Coronary artery (tissue), 2 donors: ENCODE measurements around the gene NRDC.

Experiments
- DNase-seq: peaks from one replicate; pipeline ENCODE4 v3.0.0-alpha.2; 2017; ENCODE audit warnings: low spot score
- H3K27ac ChIP-seq, 2 donors: fragments of 200-600 bp; sonication (generic); one replicate each; pipeline ENCODE4 v1.5.1; 2016 to 2019
- H3K4me3 ChIP-seq: fragments of 200-600 bp; sonication (generic); 2 replicates; pipeline ENCODE4 v1.5.1; 2016; ENCODE audit warnings: mild to moderate bottlenecking, moderate library complexity
- TF ChIP-seq, protein P1 (sequence below): fragments of 200-600 bp; sonication (generic); IDR thresholded peaks from one replicate; pipeline ENCODE4 v1.5.1; 2019; ENCODE audit warnings: antibody characterized with exemption

NRDC gene

DNA sequence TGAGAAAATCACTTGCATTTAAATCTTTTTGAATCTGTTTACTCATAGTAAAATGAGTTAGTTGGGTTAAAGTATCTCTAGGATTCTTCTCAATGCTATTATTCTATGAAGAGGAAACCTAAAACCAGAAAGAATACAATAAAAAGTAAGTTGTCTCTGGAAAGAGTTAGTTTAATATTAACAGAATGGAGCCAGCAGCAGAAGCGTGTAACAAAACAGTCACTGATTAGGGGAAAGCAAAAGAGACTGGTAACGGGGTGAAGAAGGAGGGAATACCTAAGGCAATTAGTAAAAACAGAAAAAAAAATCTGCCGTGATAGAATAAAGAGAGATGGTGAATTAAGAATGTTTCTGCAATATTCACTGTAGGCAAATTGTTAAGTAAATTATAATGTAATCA is 60.0 kb downstream of the NRDC start:
- no peak for DNase-seq
- TF ChIP-seq, protein P1, sequence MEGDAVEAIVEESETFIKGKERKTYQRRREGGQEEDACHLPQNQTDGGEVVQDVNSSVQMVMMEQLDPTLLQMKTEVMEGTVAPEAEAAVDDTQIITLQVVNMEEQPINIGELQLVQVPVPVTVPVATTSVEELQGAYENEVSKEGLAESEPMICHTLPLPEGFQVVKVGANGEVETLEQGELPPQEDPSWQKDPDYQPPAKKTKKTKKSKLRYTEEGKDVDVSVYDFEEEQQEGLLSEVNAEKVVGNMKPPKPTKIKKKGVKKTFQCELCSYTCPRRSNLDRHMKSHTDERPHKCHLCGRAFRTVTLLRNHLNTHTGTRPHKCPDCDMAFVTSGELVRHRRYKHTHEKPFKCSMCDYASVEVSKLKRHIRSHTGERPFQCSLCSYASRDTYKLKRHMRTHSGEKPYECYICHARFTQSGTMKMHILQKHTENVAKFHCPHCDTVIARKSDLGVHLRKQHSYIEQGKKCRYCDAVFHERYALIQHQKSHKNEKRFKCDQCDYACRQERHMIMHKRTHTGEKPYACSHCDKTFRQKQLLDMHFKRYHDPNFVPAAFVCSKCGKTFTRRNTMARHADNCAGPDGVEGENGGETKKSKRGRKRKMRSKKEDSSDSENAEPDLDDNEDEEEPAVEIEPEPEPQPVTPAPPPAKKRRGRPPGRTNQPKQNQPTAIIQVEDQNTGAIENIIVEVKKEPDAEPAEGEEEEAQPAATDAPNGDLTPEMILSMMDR = no peak
- Histone ChIP-seq H3K27ac (no peak overlapping the region), H3K4me3 (no peak overlapping the region)

DNA sequence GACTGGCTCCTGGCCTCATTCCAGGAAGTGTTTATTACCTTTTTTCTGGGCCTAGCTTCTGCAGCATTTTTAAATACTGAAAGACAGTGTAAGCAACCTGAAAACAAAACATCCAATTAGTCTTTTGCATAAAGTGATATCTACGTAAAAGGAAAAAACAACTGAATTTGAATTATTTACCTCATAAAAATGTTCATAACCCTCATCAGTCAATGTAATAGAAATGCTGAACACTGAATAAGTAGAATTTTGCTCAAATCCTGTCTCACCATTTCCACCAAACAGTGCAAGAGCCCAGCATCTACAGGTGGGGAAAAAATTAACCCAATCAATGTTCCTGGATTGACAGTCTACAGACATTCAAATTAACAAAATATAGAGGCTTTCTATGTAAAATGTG is 64.0 kb downstream of the NRDC start:
- Histone ChIP-seq H3K27ac (no peak overlapping the region), H3K4me3 (no peak overlapping the region)
- no peak for DNase-seq
- TF ChIP-seq, protein P1 = no peak

DNA sequence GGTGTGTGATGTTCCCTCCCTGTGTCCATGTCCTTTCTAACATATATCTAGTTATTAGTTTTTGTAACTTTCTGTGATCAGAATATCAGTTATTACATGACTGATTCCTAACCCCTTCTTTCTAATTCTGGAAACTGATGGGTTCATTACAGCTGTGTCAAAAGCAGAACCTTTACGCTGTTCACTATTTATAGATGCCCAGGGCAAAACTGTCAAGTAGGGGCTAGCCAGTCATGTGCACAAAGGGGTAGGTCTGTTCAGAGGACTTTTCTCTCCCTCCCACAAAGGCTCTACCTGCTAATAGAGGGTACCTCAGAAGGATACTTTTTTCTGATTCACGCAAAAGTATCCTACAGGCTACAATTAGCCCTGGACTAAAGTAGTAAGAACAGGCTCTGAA is 79.2 kb downstream of the NRDC start:
- TF ChIP-seq, protein P1 = no peak

DNA sequence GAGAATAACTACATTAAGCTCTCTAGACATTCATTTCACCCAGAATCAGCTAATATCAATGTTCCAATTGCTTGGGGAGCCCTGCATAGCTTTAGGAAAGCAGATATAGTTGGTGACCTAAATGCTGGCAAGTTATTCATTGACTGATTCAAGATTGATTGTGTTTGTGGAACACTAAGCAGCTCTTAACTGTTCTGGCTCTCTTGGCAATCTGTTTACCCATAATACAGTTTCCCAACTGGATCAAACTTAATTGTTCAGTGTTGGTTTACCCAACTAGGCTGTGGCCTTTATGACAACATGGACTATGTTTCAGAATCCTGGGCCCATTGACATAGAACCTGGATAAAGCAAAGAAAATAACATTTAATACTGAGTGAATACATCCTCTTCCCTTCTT is 83.7 kb downstream of the NRDC start:
- no peak for DNase-seq
- TF ChIP-seq, protein P1 = no peak
- Histone ChIP-seq H3K4me3 (no peak overlapping the region), H3K27ac (no peak overlapping the region)

More for the DNA sequence above, 79.2 kb downstream of the NRDC start:
- no peak for DNase-seq
- Histone ChIP-seq H3K4me3 (no peak overlapping the region), H3K27ac (no peak overlapping the region)

DNA sequence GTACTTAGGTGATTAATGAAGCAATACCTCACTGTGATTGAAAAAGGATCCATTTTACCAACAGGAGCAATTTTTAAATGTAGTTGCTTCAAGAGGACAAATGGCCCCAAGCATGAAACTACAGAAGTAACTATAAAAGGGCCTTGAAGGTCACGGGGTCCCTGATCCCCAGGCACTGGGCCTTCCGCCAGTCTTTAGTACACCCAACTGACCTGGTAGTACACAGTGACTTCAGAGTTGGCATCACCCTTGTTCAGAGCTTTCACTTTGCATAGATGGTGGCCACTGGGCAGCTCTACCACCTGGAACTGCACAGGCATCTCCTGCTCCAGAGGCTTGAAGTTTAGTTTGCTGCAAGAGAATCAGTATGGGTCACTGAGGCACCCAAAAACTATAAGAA is 84.3 kb downstream of the NRDC start:
- Histone ChIP-seq H3K4me3 (no peak overlapping the region), H3K27ac (no peak overlapping the region)
- DNase-seq = no peak
- TF ChIP-seq, protein P1 = no peak

DNA sequence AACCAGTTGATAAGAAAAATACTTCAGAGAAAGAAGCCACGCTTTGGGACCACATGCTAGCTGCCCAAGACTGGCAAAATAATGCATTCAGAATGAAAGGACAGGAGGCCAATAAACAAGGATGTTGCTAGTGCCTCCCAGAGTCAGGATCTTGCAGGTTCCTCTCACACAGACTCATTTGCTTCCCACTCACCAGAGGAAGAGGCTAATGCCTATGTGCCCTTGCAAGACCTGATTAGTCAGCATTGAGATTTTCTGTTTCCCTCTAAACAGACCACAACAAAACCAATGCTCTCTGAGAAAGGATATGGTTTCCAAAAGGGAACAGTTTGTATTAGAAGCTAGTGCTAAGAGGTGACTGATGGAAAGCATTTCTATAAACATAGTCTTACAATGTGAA is 85.7 kb downstream of the NRDC start:
- Histone ChIP-seq H3K4me3 (no peak overlapping the region), H3K27ac (no peak overlapping the region)
- no peak for DNase-seq
- TF ChIP-seq, protein P1 = no peak

DNA sequence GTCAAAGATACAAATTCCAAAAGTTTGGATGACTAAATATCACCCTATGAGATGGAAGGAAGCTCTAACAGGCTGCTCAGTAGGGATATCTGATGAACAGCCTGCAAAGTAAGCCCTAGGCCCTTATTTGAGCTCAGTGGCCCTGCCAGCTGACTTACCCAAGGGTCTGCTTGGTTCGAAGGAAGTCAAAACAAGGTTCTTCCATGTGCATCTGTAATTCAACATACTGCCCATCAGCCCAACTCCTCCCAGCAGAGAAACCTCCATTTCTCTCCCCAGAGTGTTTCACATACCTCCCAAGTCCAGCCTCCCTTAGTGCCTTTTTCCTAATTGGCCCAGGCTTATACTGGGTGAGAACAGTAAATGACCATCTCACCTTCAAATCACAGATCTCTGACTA is 86.6 kb downstream of the NRDC start:
- no peak for DNase-seq
- TF ChIP-seq, protein P1 = no peak
- H3K4me3 ChIP-seq = no peak overlapping the region
- H3K27ac ChIP-seq = no peak overlapping the region
